CD4-positive, alpha-beta T cell treated with Interleukin-4 for 4 hours (primary cell): ENCODE results near the gene IGF1R.

Source experiments
- DNase-seq: peaks from one replicate; pipeline ENCODE4 v3.0.0-alpha.2; 2020

The IGF1R gene

GRCh38 chr15:98673133-98673532 lies 24.8 kb downstream of the IGF1R start:
- DNase-seq = no peak

- DNase-seq = no peak
Measured at GRCh38 chr15:98674336-98674735, 26.0 kb downstream of the IGF1R start.

- DNase-seq = no peak
Measured at GRCh38 chr15:98676586-98677270, 28.4 kb downstream of the IGF1R start.

- no peak for DNase-seq
Measured at GRCh38 chr15:98677345-98678059, 29.2 kb downstream of the IGF1R start.

GRCh38 chr15:98678484-98678883 lies 30.1 kb downstream of the IGF1R start:
- DNase-seq = no peak

- DNase-seq = no peak
Measured at GRCh38 chr15:98681061-98681460, 32.7 kb downstream of the IGF1R start.

GRCh38 chr15:98682992-98683701 lies 34.8 kb downstream of the IGF1R start:
- DNase-seq = no peak

GRCh38 chr15:98683831-98684230 lies 35.5 kb downstream of the IGF1R start:
- no peak for DNase-seq

- DNase-seq = no peak
Measured at GRCh38 chr15:98684436-98684835, 36.1 kb downstream of the IGF1R start.

GRCh38 chr15:98684995-98685525 lies 36.7 kb downstream of the IGF1R start:
- DNase-seq = no peak

- DNase-seq = no peak
Measured at GRCh38 chr15:98686983-98687382, 38.6 kb downstream of the IGF1R start.

- DNase-seq = no peak
Measured at GRCh38 chr15:98689431-98689861, 41.1 kb downstream of the IGF1R start.

GRCh38 chr15:98690272-98690950 lies 42.1 kb downstream of the IGF1R start:
- DNase-seq = no peak

- no peak for DNase-seq
Measured at GRCh38 chr15:98692213-98692612, 43.9 kb downstream of the IGF1R start.

- no peak for DNase-seq
Measured at GRCh38 chr15:98694161-98694560, 45.8 kb downstream of the IGF1R start.

- DNase-seq = no peak
Measured at GRCh38 chr15:98698792-98699191, 50.5 kb downstream of the IGF1R start.

GRCh38 chr15:98699591-98700424 lies 51.5 kb downstream of the IGF1R start:
- DNase-seq = no peak

- DNase-seq = no peak
Measured at GRCh38 chr15:98700519-98700918, 52.2 kb downstream of the IGF1R start.

GRCh38 chr15:98703126-98703685 lies 54.9 kb downstream of the IGF1R start:
- DNase-seq = no peak

- no peak for DNase-seq
Measured at GRCh38 chr15:98705070-98705469, 56.7 kb downstream of the IGF1R start.

GRCh38 chr15:98706387-98706786 lies 58.0 kb downstream of the IGF1R start:
- DNase-seq = no peak

- DNase-seq = no peak
Measured at GRCh38 chr15:98706986-98707385, 58.6 kb downstream of the IGF1R start.
